ENCODE measurements around the gene AKNAD1.

The AKNAD1 gene

DNA sequence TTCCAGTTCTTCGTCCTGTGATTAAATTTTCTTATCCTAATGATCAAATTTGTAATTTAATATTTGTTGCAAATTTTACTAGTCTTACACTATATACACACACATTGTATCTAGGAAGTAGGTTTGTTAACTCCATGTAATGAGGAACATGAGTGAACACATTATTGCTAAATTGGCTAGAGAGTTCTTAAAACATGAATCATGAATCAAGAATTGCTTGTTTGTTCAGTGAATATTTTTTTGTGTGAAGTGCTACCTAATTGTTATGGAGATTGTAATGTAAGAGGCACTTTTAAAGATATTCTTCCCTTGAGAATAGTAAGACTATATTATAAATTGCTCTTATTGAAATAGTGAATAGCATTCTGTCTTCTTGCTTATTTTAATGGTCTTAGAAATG, 24.5 kb upstream of the AKNAD1 start:
- ChIA-PET POLR2A (no interaction called here), CTCF (interaction anchor here (1.4 kb wide), 1 partner anchor 53 kb away, joined by 5 read pairs; no protein-coding TSS in a partner anchor)
- TF ChIP-seq, protein P1, sequence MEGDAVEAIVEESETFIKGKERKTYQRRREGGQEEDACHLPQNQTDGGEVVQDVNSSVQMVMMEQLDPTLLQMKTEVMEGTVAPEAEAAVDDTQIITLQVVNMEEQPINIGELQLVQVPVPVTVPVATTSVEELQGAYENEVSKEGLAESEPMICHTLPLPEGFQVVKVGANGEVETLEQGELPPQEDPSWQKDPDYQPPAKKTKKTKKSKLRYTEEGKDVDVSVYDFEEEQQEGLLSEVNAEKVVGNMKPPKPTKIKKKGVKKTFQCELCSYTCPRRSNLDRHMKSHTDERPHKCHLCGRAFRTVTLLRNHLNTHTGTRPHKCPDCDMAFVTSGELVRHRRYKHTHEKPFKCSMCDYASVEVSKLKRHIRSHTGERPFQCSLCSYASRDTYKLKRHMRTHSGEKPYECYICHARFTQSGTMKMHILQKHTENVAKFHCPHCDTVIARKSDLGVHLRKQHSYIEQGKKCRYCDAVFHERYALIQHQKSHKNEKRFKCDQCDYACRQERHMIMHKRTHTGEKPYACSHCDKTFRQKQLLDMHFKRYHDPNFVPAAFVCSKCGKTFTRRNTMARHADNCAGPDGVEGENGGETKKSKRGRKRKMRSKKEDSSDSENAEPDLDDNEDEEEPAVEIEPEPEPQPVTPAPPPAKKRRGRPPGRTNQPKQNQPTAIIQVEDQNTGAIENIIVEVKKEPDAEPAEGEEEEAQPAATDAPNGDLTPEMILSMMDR (IDR thresholded peaks at IDR 0.05; ENCODE audit: insufficient read depth, low read length, missing control alignments): no peak
- no peak overlapping the region for H3K4me3 ChIP-seq (ENCODE audit: low read depth, low read length)
- peak; percentile 29 for DNase-seq (ENCODE audit: low read depth, low spot score)

DNA sequence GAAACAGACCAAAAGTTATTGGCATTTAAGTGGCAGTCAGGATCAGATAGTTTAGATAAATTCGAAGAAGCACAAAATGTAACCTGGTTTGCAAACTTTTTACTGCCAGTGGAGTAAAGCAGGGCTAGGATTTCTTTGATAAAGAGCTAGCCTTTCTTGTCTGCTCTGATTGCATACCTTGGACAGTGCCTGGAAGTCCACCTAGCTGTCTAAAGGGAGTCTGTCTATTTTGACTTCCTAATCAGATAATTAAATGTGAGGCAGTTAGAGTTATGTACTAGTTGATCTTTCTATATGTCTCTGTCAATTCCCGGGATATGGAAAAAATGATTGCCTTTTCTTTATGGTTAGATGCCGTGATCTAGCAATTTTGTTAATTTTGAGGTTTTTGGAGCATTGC, 24.0 kb upstream of the AKNAD1 start:
- CTCF ChIA-PET: interaction anchor here (1.4 kb wide), 1 partner anchor 52 kb away, joined by 5 read pairs; no protein-coding TSS in a partner anchor
- POLR2A ChIA-PET: no interaction called here
- no peak for DNase-seq (ENCODE audit: low read depth, low spot score)
- H3K4me3 ChIP-seq (ENCODE audit: low read depth, low read length): no peak overlapping the region
- TF ChIP-seq, protein P1 (IDR thresholded peaks at IDR 0.05; ENCODE audit: insufficient read depth, low read length, missing control alignments): no peak

DNA sequence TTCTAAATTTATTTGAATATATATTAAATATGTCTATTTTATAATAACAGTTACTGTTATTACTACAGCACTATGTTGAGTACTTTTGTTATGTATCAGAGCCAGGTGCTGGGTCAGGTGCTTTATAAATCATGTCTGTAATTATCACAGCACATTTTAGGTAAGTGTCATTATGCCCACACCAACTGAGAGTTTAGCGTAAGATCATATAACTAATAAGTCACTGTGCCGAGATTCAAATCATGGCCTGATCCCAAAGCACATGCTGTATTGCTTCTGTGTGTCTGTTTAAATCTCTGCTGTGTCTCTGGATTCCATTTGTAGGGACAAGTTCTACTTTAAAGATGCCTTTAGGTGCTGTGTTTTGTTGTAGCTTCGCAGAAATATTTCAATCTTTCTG, 21.8 kb upstream of the AKNAD1 start:
- no peak for DNase-seq (ENCODE audit: low read depth, low spot score)
- TF ChIP-seq, protein P1 (IDR thresholded peaks at IDR 0.05; ENCODE audit: insufficient read depth, low read length, missing control alignments): no peak
- CTCF ChIA-PET: interaction anchor here (1.5 kb wide), 1 partner anchor 50 kb away, joined by 9 read pairs; no protein-coding TSS in a partner anchor

DNA sequence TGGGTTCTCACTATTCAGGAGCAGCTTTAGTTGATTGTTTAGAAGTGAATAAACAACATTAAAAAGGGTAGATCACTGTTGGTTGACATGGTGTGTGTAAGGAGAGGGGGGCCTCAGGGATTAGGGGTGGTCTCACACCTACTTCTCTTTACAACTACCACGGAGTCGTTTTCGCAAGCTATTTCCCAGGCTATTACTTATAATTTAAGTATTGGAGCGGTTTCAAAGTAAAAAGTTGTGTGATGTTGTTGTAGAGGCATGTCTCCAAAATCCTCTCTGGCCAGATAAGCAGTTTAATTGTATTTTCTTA, 21.2 kb upstream of the AKNAD1 start:
- ChIA-PET POLR2A (interaction anchor here (0.6 kb wide), 1 partner anchor 130 kb away, joined by 3 read pairs; no protein-coding TSS in a partner anchor), CTCF (interaction anchor here (1.5 kb wide), 1 partner anchor 50 kb away, joined by 9 read pairs; no protein-coding TSS in a partner anchor)
- DNase-seq (ENCODE audit: low read depth, low spot score): no peak
- TF ChIP-seq, protein P1 (IDR thresholded peaks at IDR 0.05; ENCODE audit: insufficient read depth, low read length, missing control alignments): no peak
- peak overlapping the region; percentile 85 for H3K4me3 ChIP-seq (ENCODE audit: low read depth, low read length)

More for the DNA sequence above, 21.8 kb upstream of the AKNAD1 start:
- no peak overlapping the region for H3K4me3 ChIP-seq (ENCODE audit: low read depth, low read length)
- POLR2A ChIA-PET: no interaction called here

DNA sequence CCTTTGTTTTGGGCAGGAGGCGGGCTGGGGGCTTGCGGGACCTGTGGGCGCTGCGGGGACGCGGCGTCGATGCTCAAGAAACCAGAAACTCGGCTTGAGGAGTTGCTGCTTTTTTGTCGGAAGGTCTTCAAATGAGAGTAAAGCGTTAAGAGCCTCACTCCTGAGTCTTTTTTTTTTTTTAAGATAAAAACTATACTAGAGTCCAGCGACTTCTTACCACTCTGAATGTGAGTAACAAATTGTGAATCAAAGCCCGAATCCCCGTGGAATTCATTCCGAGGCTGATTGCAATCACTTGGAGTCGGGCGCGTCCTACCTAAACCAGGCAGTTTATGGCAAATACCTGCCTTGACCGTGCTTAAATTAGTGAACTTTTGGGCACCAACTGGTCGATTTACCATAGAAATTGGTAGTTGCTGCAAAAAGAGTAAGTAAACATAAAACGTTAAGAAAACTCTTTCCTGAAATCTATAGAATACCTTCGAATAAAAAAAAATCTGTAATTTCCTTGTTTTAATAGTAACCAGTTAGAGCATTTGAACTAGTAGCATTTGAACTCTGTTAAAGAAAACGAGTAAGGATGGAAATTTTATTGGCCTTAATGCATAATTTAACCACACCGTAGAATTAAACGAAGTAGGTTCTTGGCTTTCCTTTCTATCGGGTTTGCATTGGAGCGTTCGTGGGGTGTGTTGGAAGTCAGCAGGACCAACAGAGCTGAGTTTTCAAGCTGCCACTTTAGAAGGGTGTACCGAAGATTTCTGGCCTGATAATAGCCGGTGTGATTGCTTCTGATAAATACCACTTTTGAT, 20.7 kb upstream of the AKNAD1 start:
- ChIA-PET POLR2A (interaction anchor here (0.6 kb wide), 1 partner anchor 129 kb away, joined by 3 read pairs; no protein-coding TSS in a partner anchor), CTCF (interaction anchor here (0.9 to 1.5 kb wide), 3 partner anchors 14 to 49 kb away, joined by 3 to 9 read pairs (median 3); no protein-coding TSS in a partner anchor)
- TF ChIP-seq, protein P1 (IDR thresholded peaks at IDR 0.05; ENCODE audit: insufficient read depth, low read length, missing control alignments): no peak
- DNase-seq (ENCODE audit: low read depth, low spot score): no peak
- peak overlapping the region; percentile 85 for H3K4me3 ChIP-seq (ENCODE audit: low read depth, low read length)

DNA sequence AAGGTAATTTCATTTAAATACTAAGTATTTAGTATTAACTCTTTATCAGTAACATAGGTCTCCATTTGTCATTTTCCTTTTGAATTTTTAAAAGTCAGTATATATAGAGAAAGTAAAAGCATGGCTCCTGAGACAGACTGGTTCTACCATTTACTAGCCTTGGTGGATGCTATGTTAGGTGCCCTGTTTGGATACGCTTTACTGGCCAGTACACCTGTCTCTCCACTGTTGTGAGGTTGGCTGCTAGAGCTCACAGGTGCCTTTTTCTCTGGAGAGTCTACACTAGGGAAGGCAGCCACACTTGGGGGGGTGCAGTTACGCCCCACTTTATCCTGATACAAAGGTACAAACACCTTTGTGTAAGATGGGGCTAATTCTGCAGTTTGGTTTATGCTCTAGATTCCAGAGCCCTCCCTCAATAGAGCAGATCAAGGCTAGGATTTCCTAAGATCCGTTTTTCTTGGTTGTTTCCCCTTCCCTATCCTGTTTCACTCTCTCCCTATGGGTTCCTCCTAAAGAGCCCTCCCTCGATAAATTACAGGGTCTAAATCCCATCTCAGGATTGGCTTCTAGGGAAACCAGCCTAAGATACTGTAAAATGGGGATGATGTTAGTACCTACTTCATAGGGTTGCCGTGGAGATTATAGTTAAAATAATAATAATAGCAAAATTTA, 14.3 kb upstream of the AKNAD1 start:
- ChIA-PET CTCF (interaction anchor here (0.7 to 3.9 kb wide), 3 partner anchors 13 to 43 kb away, joined by 3 to 17 read pairs (median 3); no protein-coding TSS in a partner anchor), POLR2A (no interaction called here)
- no peak for DNase-seq (ENCODE audit: low read depth, low spot score)
- no peak overlapping the region for H3K4me3 ChIP-seq (ENCODE audit: low read depth, low read length)
- TF ChIP-seq, protein P1 (IDR thresholded peaks at IDR 0.05; ENCODE audit: insufficient read depth, low read length, missing control alignments): no peak
